GF-D8 (cell line): ENCODE results near the gene ERVK3-1.

Experiments
- DNase-seq: peaks from one replicate; lab custom pipeline; 2025; lab: John Stamatoyannopoulos, UW

ERVK3-1 gene

DNA sequence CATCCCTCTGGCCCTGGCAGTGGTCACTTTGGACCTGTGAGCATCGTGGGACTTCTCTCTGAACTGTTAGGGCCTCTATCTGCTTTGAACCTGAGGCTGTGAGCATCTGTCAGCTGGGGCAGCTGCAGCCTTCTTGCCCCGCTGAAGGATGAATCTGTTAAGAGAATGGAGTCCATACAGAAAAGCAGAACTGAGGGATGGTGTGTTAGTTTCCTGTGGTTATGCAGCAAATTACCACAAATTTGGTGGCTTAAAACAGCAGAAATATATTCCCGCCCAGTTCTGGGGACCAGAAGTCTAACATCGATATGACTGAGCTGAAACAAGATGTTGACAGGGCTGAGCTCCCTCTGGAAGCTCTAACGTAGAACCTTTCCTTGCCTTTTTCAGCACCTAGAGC lies 59.0 kb downstream of the ERVK3-1 start:
- peak; percentile 72 for DNase-seq
